Testis (tissue), 3 donors: ENCODE data around the gene ZIC5. TPM values are rescaled to one million over a fixed set of nuclear protein-coding genes. Genes with fewer than 3 reads are reported as not detected.

ENCODE experiments used
- DNase-seq: peaks from one replicate; pipeline ENCODE4 v3.0.0-alpha.2; 2019
- H3K27ac ChIP-seq, 2 donors: fragments of 200-600 bp; sonication (generic); one replicate each; pipeline ENCODE4 v1.5.1; 2019
- H3K27me3 ChIP-seq: fragments of 200-600 bp; sonication (generic); one replicate; pipeline ENCODE4 v1.5.1; 2019
- H3K36me3 ChIP-seq: fragments of 200-600 bp; sonication (generic); one replicate; pipeline ENCODE4 v1.5.1; 2017; ENCODE audit warnings: low read depth; ENCODE audit errors: missing control alignments
- H3K4me1 ChIP-seq: fragments of 200-600 bp; sonication (generic); one replicate; pipeline ENCODE4 v1.5.1; 2019
- H3K4me3 ChIP-seq, 2 donors: fragments of 200-600 bp; sonication (generic); one replicate each; pipeline ENCODE4 v1.5.1; 2017 to 2019
- H3K9me3 ChIP-seq: fragments of 200-600 bp; sonication (generic); one replicate; pipeline ENCODE4 v1.5.1; 2017
- CTCF ChIP-seq, 3 experiments: fragments of 450-650 bp in 2 of 3; fragments of 200-600 bp in 1 of 3; sonication (generic) in 1 of 3; IDR thresholded peaks; one replicate each; pipeline ENCODE4 v1.5.1; 2016 to 2019; ENCODE audit warnings: antibody characterized with exemption in 3 of 3, mild to moderate bottlenecking in 2 of 3, moderate library complexity in 1 of 3
- POLR2A ChIP-seq: fragments of 450-650 bp; IDR thresholded peaks from one replicate; pipeline ENCODE4 v1.6.1; 2017; ENCODE audit warnings: antibody characterized with exemption, mild to moderate bottlenecking, moderate library complexity
- WGBS, 2 donors: methylation state at CpG; one replicate each; pipeline ENCODE4 v1.1.5; 2018; 5-methylcytosine and 5-hydroxymethylcytosine counted together
- intact Hi-C: fragments of 100-400 bp; cut with DNase I; formaldehyde crosslinking; loops from one replicate; pipeline ENCODE4 v1.15.1; 2023; ENCODE audit warnings: low total_unique reads
- polyA plus RNA-seq: library from polyadenylated mRNA; stranded (reverse); fragments of 350-450 nt; fragmentation: Illumina TruSeq; extraction: RNeasy Lipid Tissue Mini Kit (QIAGEN cat#74804); gene quantifications from one replicate; pipeline ENCODE4 v1.2.3, GENCODE V29; 2014; ENCODE audit warnings: low read depth, low replicate concordance; ENCODE audit not compliant: insufficient read depth
- total RNA-seq, 2 donors: library from RNA; depleted of rRNA; stranded (reverse); fragments of >200 nt; gene quantifications; one replicate each; pipeline ENCODE4 v1.2.3, GENCODE V29; 2016

The ZIC5 gene
- total and polyA plus RNA-seq, 3 donors from 2014 or later: 2.0 to 6.9 (median 3.0) TPM

GRCh38 chr13:99981735-99982035 lies 10.1 kb upstream of the ZIC5 start, which contains the start of gene ZIC2:
Gene ZIC2, plus strand, starts transcription at chr13:99981784. Its CDS starts 281 bp downstream, at chr13:99982065.
- Histone ChIP-seq H3K9me3 (no peaks in the 10 kb centered on the region), H3K4me1 (peaks cover 5% of the 10 kb centered on the region), H3K27me3 (no peaks in the 10 kb centered on the region), H3K4me3 (peak within 1 kb of the TSS; percentile 40 to 47), H3K27ac (no peak within 1 kb of the TSS), H3K36me3 (no peaks in the 10 kb centered on the region)
- TF ChIP-seq CTCF (IDR thresholded peaks at IDR 0.05): no peak
- no peak for TF ChIP-seq POLR2A
- DNase-seq: no peak
- WGBS, 2 donors: 1 to 6% methylated on average over 10 to 33 of the region's 41 CpGs
- intact Hi-C loops: no loop called here

GRCh38 chr13:99980824-99981734 lies 9.5 kb upstream of the ZIC5 start:
- 2 to 7% methylated on average over 16 to 74 of the region's 110 CpGs for WGBS, 2 donors
- Histone ChIP-seq H3K27ac (no peak overlapping the region), H3K4me3 (peak overlapping the region; percentile 40 to 47), H3K27me3 (no peaks in the 10 kb centered on the region), H3K9me3 (no peaks in the 10 kb centered on the region), H3K4me1 (peaks cover 5% of the 10 kb centered on the region), H3K36me3 (no peaks in the 10 kb centered on the region)
- intact Hi-C loops: no loop called here
- no peak for DNase-seq
- TF ChIP-seq POLR2A (no peak), CTCF (IDR thresholded peaks at IDR 0.05) (no peak)

GRCh38 chr13:99980201-99980823 lies 8.7 kb upstream of the ZIC5 start:
- Histone ChIP-seq H3K9me3 (no peaks in the 10 kb centered on the region), H3K4me3 (peak overlapping the region; percentile 40 to 47), H3K4me1 (peaks cover 5% of the 10 kb centered on the region), H3K27ac (no peak overlapping the region), H3K36me3 (no peaks in the 10 kb centered on the region), H3K27me3 (no peaks in the 10 kb centered on the region)
- DNase-seq: peak; percentile 75
- TF ChIP-seq POLR2A (no peak), CTCF (IDR thresholded peaks at IDR 0.05) (no peak)
- intact Hi-C loops: no loop called here
- WGBS, 2 donors: 0 to 3% methylated on average over 2 to 23 of the region's 76 CpGs

- Histone ChIP-seq H3K36me3 (no peaks in the 10 kb centered on the region), H3K9me3 (no peaks in the 10 kb centered on the region), H3K4me3 (peak overlapping the region; percentile 40 to 47), H3K27me3 (no peaks in the 10 kb centered on the region), H3K27ac (no peak overlapping the region), H3K4me1 (peaks cover 5% of the 10 kb centered on the region)
- intact Hi-C loops: no loop called here
- 4 to 8% methylated on average over 32 to 56 of the region's 59 CpGs for WGBS, 2 donors
- DNase-seq: no peak
- TF ChIP-seq CTCF (IDR thresholded peaks at IDR 0.05): no peak
- no peak for TF ChIP-seq POLR2A
Observed at GRCh38 chr13:99979453-99980200, 8.1 kb upstream of the ZIC5 start.
